Suppressor macrophage treated with lipopolysaccharide for 4 hours (primary cell): ENCODE results near the gene GRIA4.
A peak's percentile ranks its signal among the peaks of the same experiment; 100 is the strongest.

Experiments used
- DNase-seq: peaks from one replicate; pipeline ENCODE4 v3.0.0-alpha.2; 2020

The GRIA4 gene

GRCh38 chr11:105799263-105799662, 189.4 kb downstream of the GRIA4 start:
- no peak for DNase-seq

GRCh38 chr11:105799728-105800462, 190.0 kb downstream of the GRIA4 start:
- DNase-seq, result no peak

GRCh38 chr11:105802390-105802789, 192.5 kb downstream of the GRIA4 start:
- no peak for DNase-seq

- no peak for DNase-seq
Measured at GRCh38 chr11:105811242-105811641, 201.4 kb downstream of the GRIA4 start.

GRCh38 chr11:105821372-105821771, 211.5 kb downstream of the GRIA4 start:
- no peak for DNase-seq

GRCh38 chr11:105821781-105822180, 211.9 kb downstream of the GRIA4 start:
- DNase-seq, result no peak

GRCh38 chr11:105823495-105824033, 213.7 kb downstream of the GRIA4 start:
- no peak for DNase-seq

- DNase-seq, result no peak
Measured at GRCh38 chr11:105824457-105825013, 214.7 kb downstream of the GRIA4 start.

GRCh38 chr11:105825141-105825540, 215.3 kb downstream of the GRIA4 start:
- DNase-seq, result no peak

GRCh38 chr11:105827906-105828305, 218.0 kb downstream of the GRIA4 start:
- DNase-seq, result no peak

- DNase-seq, result peak; percentile 9
Measured at GRCh38 chr11:105829084-105829483, 219.2 kb downstream of the GRIA4 start.

- no peak for DNase-seq
Measured at GRCh38 chr11:105834461-105834860, 224.6 kb downstream of the GRIA4 start.

- no peak for DNase-seq
Measured at GRCh38 chr11:105838668-105839384, 229.0 kb downstream of the GRIA4 start.

- no peak for DNase-seq
Measured at GRCh38 chr11:105840391-105840790, 230.5 kb downstream of the GRIA4 start.

- no peak for DNase-seq
Measured at GRCh38 chr11:105852403-105852802, 242.5 kb downstream of the GRIA4 start.

- DNase-seq, result no peak
Measured at GRCh38 chr11:105854269-105854668, 244.4 kb downstream of the GRIA4 start.

- DNase-seq, result no peak
Measured at GRCh38 chr11:105856954-105857353, 247.1 kb downstream of the GRIA4 start.

GRCh38 chr11:105857728-105858127, 247.9 kb downstream of the GRIA4 start:
- no peak for DNase-seq

- DNase-seq, result no peak
Measured at GRCh38 chr11:105858841-105859240, 249.0 kb downstream of the GRIA4 start.

GRCh38 chr11:105860105-105860504, 250.2 kb downstream of the GRIA4 start:
- no peak for DNase-seq

- DNase-seq, result no peak
Measured at GRCh38 chr11:105861225-105861624, 251.4 kb downstream of the GRIA4 start.

GRCh38 chr11:105862736-105863367, 253.0 kb downstream of the GRIA4 start:
- peak; percentile 71 for DNase-seq

- no peak for DNase-seq
Measured at GRCh38 chr11:105863523-105863922, 253.7 kb downstream of the GRIA4 start.
